ENCODE results near the gene UBL4A.

GRCh38 chrX:154467556-154467955, 18.9 kb downstream of the UBL4A start:
- TF ChIP-seq CTCF (IDR thresholded peaks at IDR 0.05): no peak
- TF ChIP-seq POLR2A (IDR thresholded peaks at IDR 0.05): no peak

All from uterus (tissue), 2 donors.